ENCODE data around the gene INPP5A.

Gene INPP5A

DNA sequence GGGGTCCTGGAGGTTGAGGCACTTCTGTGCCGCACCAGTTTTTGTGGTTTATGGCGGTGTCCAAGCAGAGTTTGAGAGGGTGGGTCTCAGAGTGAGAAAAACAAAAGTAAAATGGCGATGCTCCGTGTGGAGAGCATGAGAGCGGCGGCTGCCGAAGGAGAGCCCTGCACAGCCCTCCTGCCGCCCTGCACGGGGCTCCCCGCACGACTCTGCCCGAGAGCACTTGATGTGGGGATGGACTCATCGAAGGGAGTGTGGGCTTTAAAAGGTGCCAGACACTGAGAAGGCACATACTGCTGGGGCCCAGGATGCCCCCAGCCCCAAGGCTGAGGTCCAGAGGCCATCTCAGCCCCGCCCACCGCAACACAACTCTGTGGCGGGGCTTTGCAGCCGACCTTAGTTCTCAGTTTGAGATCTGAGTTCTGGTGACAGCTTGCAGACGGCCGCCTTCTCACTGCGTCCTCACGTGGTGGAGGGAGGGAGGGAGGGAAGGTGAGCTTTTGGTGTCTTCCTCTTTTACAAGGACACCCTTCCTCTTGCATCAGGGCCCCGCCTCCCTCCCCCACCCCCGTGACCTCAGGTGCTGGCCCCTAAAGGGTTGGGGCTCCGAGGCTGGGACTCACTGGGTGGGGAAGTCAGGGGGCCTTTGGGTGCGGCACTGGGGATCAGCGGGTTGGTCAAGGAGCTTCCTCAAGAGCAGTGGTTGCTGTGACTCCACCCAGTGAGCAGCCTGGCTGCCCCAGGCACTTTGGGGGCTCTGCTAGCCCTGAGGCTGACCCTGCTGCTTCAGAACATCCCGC, 179.3 kb downstream of the INPP5A start (continued):
- TF ChIP-seq ISL1 (CRISPR knock-in tag; IDR thresholded peaks at IDR 0.05) (no peak), TOX (CRISPR knock-in tag; IDR thresholded peaks at IDR 0.05; ENCODE audit: borderline replicate concordance) (no peak), BACH2 (CRISPR knock-in tag; IDR thresholded peaks at IDR 0.05; ENCODE audit: borderline replicate concordance) (no peak), ZNF70 (CRISPR knock-in tag; IDR thresholded peaks at IDR 0.05) (no peak), ZC3H10 (CRISPR knock-in tag; IDR thresholded peaks at IDR 0.05) (no peak), ZNF565 (CRISPR knock-in tag; conservative IDR thresholded peaks at IDR 0.05; ENCODE audit: low read depth) (no peak), ZNF8 (CRISPR knock-in tag; IDR thresholded peaks at IDR 0.05) (no peak), RARB (CRISPR knock-in tag; IDR thresholded peaks at IDR 0.05) (no peak)
- TF ChIP-seq, protein P1, sequence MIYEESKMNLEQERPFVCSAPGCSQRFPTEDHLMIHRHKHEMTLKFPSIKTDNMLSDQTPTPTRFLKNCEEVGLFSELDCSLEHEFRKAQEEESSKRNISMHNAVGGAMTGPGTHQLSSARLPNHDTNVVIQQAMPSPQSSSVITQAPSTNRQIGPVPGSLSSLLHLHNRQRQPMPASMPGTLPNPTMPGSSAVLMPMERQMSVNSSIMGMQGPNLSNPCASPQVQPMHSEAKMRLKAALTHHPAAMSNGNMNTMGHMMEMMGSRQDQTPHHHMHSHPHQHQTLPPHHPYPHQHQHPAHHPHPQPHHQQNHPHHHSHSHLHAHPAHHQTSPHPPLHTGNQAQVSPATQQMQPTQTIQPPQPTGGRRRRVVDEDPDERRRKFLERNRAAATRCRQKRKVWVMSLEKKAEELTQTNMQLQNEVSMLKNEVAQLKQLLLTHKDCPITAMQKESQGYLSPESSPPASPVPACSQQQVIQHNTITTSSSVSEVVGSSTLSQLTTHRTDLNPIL (CRISPR knock-in tag; IDR thresholded peaks at IDR 0.05; ENCODE audit: low read depth), result no peak
- TF ChIP-seq, protein P2, sequence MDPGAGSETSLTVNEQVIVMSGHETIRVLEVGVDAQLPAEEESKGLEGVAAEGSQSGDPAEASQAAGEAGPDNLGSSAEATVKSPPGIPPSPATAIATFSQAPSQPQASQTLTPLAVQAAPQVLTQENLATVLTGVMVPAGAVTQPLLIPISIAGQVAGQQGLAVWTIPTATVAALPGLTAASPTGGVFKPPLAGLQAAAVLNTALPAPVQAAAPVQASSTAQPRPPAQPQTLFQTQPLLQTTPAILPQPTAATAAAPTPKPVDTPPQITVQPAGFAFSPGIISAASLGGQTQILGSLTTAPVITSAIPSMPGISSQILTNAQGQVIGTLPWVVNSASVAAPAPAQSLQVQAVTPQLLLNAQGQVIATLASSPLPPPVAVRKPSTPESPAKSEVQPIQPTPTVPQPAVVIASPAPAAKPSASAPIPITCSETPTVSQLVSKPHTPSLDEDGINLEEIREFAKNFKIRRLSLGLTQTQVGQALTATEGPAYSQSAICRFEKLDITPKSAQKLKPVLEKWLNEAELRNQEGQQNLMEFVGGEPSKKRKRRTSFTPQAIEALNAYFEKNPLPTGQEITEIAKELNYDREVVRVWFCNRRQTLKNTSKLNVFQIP (CRISPR knock-in tag; IDR thresholded peaks at IDR 0.05; ENCODE audit: borderline replicate concordance, low read depth), result no peak

DNA sequence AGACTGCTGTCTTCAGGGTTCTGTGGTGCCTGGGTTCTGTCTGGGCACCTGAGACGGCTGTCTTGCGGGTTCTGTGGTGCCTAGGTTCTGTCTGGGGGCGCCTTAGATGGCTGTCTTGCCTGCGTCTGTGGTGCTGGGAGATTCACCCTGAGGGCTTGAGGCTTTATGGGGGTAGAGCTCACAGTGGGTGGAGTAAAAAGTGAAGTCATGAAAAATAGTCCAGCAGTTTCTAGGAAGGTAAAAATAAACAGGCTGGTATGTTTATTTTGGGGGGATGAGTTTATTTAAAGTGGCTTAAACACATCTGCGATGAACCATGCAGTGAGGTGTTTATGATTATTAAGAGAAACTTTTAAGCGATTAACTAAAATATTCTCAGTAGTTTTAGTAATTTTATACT, 184.1 kb downstream of the INPP5A start:
- ATAC-seq, result no peak

DNA sequence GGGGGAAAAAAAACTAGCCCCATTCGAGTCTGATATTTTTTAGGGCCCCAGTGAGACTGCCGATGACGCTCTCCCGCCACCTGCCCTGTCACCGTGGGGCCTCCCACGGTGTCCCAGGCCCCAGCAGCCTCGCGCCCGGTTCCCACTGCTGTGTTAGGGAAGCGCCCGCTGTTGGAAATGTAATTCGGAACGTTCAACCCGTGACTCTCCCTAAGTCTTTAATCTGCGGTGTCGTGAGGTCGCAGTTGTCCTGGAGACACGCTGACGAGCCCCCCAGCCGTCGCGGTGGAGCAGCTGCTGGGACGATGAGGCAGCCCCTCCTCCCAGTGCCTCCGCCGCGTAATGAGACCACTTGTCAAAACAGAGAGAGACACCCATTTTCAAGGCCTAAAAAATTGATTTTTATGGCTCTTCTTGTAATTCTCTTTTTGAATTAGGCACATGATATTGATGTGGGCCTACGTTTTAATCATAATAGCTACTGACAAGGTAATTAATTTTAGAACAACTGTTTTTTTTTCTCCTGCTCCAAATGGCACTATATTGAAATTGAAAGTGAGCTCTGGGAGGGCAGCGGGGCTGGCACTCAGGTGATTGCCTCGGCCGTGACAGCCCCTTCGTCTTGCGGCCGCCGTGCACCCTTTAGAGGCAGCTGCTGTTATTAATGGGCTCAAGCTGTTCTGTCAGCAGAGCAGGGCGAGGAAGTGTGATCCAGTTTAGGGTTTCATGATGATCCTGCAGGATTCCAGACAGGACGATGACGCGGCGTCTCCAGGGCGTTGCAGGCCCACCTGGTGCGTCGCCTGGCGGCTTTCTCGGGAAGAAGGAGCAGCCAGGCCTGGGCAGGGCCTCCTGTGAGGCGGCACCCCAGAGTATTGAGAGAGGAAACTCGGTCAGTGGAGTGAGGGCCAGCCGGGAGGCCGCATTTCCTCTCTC, 185.1 kb downstream of the INPP5A start:
- no peak for TF ChIP-seq ZNF8 (CRISPR knock-in tag; IDR thresholded peaks at IDR 0.05)
- TF ChIP-seq ARNTL (CRISPR knock-in tag; IDR thresholded peaks at IDR 0.05; ENCODE audit: borderline replicate concordance, low read depth), result no peak
- TF ChIP-seq RARB (CRISPR knock-in tag; IDR thresholded peaks at IDR 0.05), result no peak
- no peak for TF ChIP-seq TOX (CRISPR knock-in tag; IDR thresholded peaks at IDR 0.05; ENCODE audit: borderline replicate concordance)
- TF ChIP-seq SNAI2 (CRISPR knock-in tag; IDR thresholded peaks at IDR 0.05), result no peak
- no peak for TF ChIP-seq TCF4 (CRISPR knock-in tag; IDR thresholded peaks at IDR 0.05; ENCODE audit: borderline replicate concordance)
- TF ChIP-seq CSDC2 (CRISPR knock-in tag; IDR thresholded peaks at IDR 0.05), result no peak
- no peak for TF ChIP-seq BACH2 (CRISPR knock-in tag; IDR thresholded peaks at IDR 0.05; ENCODE audit: borderline replicate concordance)
- TF ChIP-seq, protein P3, sequence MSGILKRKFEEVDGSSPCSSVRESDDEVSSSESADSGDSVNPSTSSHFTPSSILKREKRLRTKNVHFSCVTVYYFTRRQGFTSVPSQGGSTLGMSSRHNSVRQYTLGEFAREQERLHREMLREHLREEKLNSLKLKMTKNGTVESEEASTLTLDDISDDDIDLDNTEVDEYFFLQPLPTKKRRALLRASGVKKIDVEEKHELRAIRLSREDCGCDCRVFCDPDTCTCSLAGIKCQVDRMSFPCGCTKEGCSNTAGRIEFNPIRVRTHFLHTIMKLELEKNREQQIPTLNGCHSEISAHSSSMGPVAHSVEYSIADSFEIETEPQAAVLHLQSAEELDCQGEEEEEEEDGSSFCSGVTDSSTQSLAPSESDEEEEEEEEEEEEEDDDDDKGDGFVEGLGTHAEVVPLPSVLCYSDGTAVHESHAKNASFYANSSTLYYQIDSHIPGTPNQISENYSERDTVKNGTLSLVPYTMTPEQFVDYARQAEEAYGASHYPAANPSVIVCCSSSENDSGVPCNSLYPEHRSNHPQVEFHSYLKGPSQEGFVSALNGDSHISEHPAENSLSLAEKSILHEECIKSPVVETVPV (CRISPR knock-in tag; IDR thresholded peaks at IDR 0.05), result no peak
- no peak for TF ChIP-seq ISL1 (CRISPR knock-in tag; IDR thresholded peaks at IDR 0.05)
- TF ChIP-seq, protein P1 (CRISPR knock-in tag; IDR thresholded peaks at IDR 0.05; ENCODE audit: low read depth), result no peak
- no peak for TF ChIP-seq ZNF565 (CRISPR knock-in tag; conservative IDR thresholded peaks at IDR 0.05; ENCODE audit: low read depth)
- no peak for TF ChIP-seq ZFP30 (CRISPR knock-in tag; IDR thresholded peaks at IDR 0.05)
- TF ChIP-seq, protein P4, sequence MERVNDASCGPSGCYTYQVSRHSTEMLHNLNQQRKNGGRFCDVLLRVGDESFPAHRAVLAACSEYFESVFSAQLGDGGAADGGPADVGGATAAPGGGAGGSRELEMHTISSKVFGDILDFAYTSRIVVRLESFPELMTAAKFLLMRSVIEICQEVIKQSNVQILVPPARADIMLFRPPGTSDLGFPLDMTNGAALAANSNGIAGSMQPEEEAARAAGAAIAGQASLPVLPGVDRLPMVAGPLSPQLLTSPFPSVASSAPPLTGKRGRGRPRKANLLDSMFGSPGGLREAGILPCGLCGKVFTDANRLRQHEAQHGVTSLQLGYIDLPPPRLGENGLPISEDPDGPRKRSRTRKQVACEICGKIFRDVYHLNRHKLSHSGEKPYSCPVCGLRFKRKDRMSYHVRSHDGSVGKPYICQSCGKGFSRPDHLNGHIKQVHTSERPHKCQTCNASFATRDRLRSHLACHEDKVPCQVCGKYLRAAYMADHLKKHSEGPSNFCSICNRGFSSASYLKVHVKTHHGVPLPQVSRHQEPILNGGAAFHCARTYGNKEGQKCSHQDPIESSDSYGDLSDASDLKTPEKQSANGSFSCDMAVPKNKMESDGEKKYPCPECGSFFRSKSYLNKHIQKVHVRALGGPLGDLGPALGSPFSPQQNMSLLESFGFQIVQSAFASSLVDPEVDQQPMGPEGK (CRISPR knock-in tag; IDR thresholded peaks at IDR 0.05; ENCODE audit: borderline replicate concordance), result no peak
- TF ChIP-seq ZC3H10 (CRISPR knock-in tag; IDR thresholded peaks at IDR 0.05), result no peak
- no peak for ATAC-seq

More for the DNA sequence above, 184.1 kb downstream of the INPP5A start:
- TF ChIP-seq ZFP3 (CRISPR knock-in tag; IDR thresholded peaks at IDR 0.05) (no peak), ZFP30 (CRISPR knock-in tag; IDR thresholded peaks at IDR 0.05) (no peak), ISL1 (CRISPR knock-in tag; IDR thresholded peaks at IDR 0.05) (no peak), OSR1 (CRISPR knock-in tag; IDR thresholded peaks at IDR 0.05) (no peak), BACH2 (CRISPR knock-in tag; IDR thresholded peaks at IDR 0.05; ENCODE audit: borderline replicate concordance) (no peak), TOX (CRISPR knock-in tag; IDR thresholded peaks at IDR 0.05; ENCODE audit: borderline replicate concordance) (no peak), CSDC2 (CRISPR knock-in tag; IDR thresholded peaks at IDR 0.05) (no peak), SNAI2 (CRISPR knock-in tag; IDR thresholded peaks at IDR 0.05) (no peak)

Measured in SK-N-SH treated with all-trans-retinoic acid at 6 μM for 48 hours (cell line).